HPDE6-E6E7 (cell line): ENCODE data around the gene ZBTB4.
"Not testable (repeated sequence)": the region's sequence is repeated elsewhere in the genome, so short reads cannot be mapped to it uniquely, and the experiment has no call there.

ENCODE experiments used
- DNase-seq: peaks from one replicate; pipeline ENCODE4 v3.0.0; 2011; ENCODE audit warnings: missing footprints; ENCODE audit errors: extremely low spot score

The ZBTB4 gene

GRCh38 chr17:7491583-7491982 lies 12.2 kb upstream of the ZBTB4 start:
- no peak for DNase-seq

GRCh38 chr17:7490144-7490543 lies 10.7 kb upstream of the ZBTB4 start:
- no peak for DNase-seq

- DNase-seq = no peak
Measured at GRCh38 chr17:7486181-7486580, 6.8 kb upstream of the ZBTB4 start.

- DNase-seq = no peak
Measured at GRCh38 chr17:7484919-7485377, 5.5 kb upstream of the ZBTB4 start.

- peak; percentile 96 for DNase-seq
Measured at GRCh38 chr17:7484067-7484918, 4.9 kb upstream of the ZBTB4 start, which contains the start of gene POLR2A. POLR2A (plus strand) TSS chr17:7484366.

GRCh38 chr17:7483255-7484066 lies 4.0 kb upstream of the ZBTB4 start:
- peak; percentile 76 for DNase-seq

- DNase-seq = not testable (repeated sequence)
Measured at GRCh38 chr17:7482742-7483088, 3.3 kb upstream of the ZBTB4 start.

GRCh38 chr17:7481842-7482741 lies 2.7 kb upstream of the ZBTB4 start:
- not testable (repeated sequence) for DNase-seq

- DNase-seq = not testable (repeated sequence)
Measured at GRCh38 chr17:7481275-7481674, 1.8 kb upstream of the ZBTB4 start, which contains the start of gene SLC35G6. SLC35G6 (plus strand) TSS chr17:7481446; CDS start chr17:7481517, 71 bp downstream.

GRCh38 chr17:7480089-7480384 lies 606 bp upstream of the ZBTB4 start:
- DNase-seq = no peak

- DNase-seq = peak; percentile 38
Measured at GRCh38 chr17:7478276-7479212, 887 bp downstream of the ZBTB4 start.

GRCh38 chr17:7477392-7478275 lies 1.8 kb downstream of the ZBTB4 start:
- peak; percentile 62 for DNase-seq

GRCh38 chr17:7476951-7477350 lies 2.5 kb downstream of the ZBTB4 start:
- DNase-seq = no peak

GRCh38 chr17:7476494-7476893 lies 2.9 kb downstream of the ZBTB4 start:
- DNase-seq = no peak

GRCh38 chr17:7475764-7476422 lies 3.5 kb downstream of the ZBTB4 start:
- DNase-seq = no peak

GRCh38 chr17:7474767-7475166 lies 4.7 kb downstream of the ZBTB4 start:
- DNase-seq = not testable (repeated sequence)

- DNase-seq = no peak
Measured at GRCh38 chr17:7471729-7472128, 7.7 kb downstream of the ZBTB4 start.

GRCh38 chr17:7470457-7470973 lies 8.9 kb downstream of the ZBTB4 start:
- DNase-seq = not testable (repeated sequence)

- DNase-seq = not testable (repeated sequence)
Measured at GRCh38 chr17:7469843-7470242, 9.6 kb downstream of the ZBTB4 start.
